HUES48 (cell line): Measurements from ENCODE around the gene OR52J3.

Experiments used
- H3K27ac ChIP-seq: one replicate; pipeline ENCODE4 v1.7.0; 2013; ENCODE audit warnings: low read depth, low read length, inconsistent platforms
- H3K27me3 ChIP-seq: 2 replicates; pipeline ENCODE4 v1.6.1; 2013; ENCODE audit warnings: mild to moderate bottlenecking, low read length; ENCODE audit not compliant: control insufficient read depth, insufficient read depth
- H3K36me3 ChIP-seq: 2 replicates; pipeline ENCODE4 v1.6.1; 2013; ENCODE audit warnings: low read length; ENCODE audit not compliant: control insufficient read depth, insufficient read depth
- H3K4me1 ChIP-seq: 2 replicates; pipeline ENCODE4 v1.6.1; 2013; ENCODE audit warnings: mild to moderate bottlenecking, low read length; ENCODE audit not compliant: control insufficient read depth, insufficient read depth
- H3K4me3 ChIP-seq: 2 replicates; pipeline ENCODE4 v1.5.1; 2013; ENCODE audit warnings: mild to moderate bottlenecking, low read depth, low read length
- H3K9ac ChIP-seq: 2 replicates; pipeline ENCODE4 v1.6.1; 2013; ENCODE audit warnings: mild to moderate bottlenecking, low read depth, low read length, moderate library complexity
- H3K9me3 ChIP-seq: 2 replicates; pipeline ENCODE4 v1.6.1; 2013; ENCODE audit warnings: low read length; ENCODE audit not compliant: control insufficient read depth, insufficient read depth

The OR52J3 gene

GRCh38 chr11:5092821-5093585, 46.7 kb downstream of the OR52J3 start:
- no peaks in the 10 kb centered on the region for H3K4me1 ChIP-seq
- H3K4me3 ChIP-seq: no peak overlapping the region
- H3K9me3 ChIP-seq: no peaks in the 10 kb centered on the region
- H3K36me3 ChIP-seq: no peaks in the 10 kb centered on the region
- H3K27me3 ChIP-seq: no peaks in the 10 kb centered on the region
- no peak overlapping the region for H3K9ac ChIP-seq
- H3K27ac ChIP-seq: no peak overlapping the region

GRCh38 chr11:5096011-5096410, 49.7 kb downstream of the OR52J3 start:
- Histone ChIP-seq H3K9me3 (no peaks in the 10 kb centered on the region), H3K9ac (no peak overlapping the region)

More at GRCh38 chr11:5096011-5096410, 49.7 kb downstream of the OR52J3 start:
- H3K4me3 ChIP-seq: no peak overlapping the region
- no peaks in the 10 kb centered on the region for H3K36me3 ChIP-seq
- H3K4me1 ChIP-seq: no peaks in the 10 kb centered on the region
- no peak overlapping the region for H3K27ac ChIP-seq
- H3K27me3 ChIP-seq: no peaks in the 10 kb centered on the region
